IMR-90 (cell line): ENCODE results near the gene TBC1D23. TPM values are rescaled to one million over a fixed set of nuclear protein-coding genes. Genes with fewer than 3 reads are reported as not detected.

ENCODE experiments used
- ATAC-seq: fragments of 200-7000 bp; cut with Tn5 transposase; 2 replicates; pipeline ENCODE4 v1.9.1; 2020; ENCODE audit warnings: low read depth, mild to moderate bottlenecking, moderate library complexity
- BruUV-seq: library from RNA; stranded (reverse); fragments of 400-500 nt; replicated peaks from 2 replicates; lab custom pipeline; 2021; lab: Mats Ljungman, UMichigan
- CTCF ChIA-PET: fragments of 300-600 bp; formaldehyde crosslinking; extraction: SDS; loops from one replicate; lab custom pipeline; 2021; ENCODE audit warnings: antibody characterized with exemption; lab: Yijun Ruan, JAX
- POLR2A ChIA-PET: fragments of 300-600 bp; sonication (Branson Sonifier 250); formaldehyde crosslinking; loops from one replicate; lab custom pipeline; 2022; ENCODE audit warnings: antibody characterized with exemption; ENCODE audit not compliant: unreplicated experiment; lab: Charles Lee
- DNase-seq: peaks from one replicate; pipeline ENCODE4 v3.0.0; 2013
- H2AFZ ChIP-seq: replicated peaks from 2 replicates; pipeline ENCODE3; 2013; ENCODE audit warnings: low read length, mild to moderate bottlenecking; ENCODE audit not compliant: poor library complexity
- H2AK5ac ChIP-seq: 2 replicates; pipeline ENCODE4 v1.6.1; 2013; ENCODE audit warnings: low read depth, low read length, inconsistent platforms
- H2AK9ac ChIP-seq: replicated peaks from 2 replicates; pipeline ENCODE3; 2013; ENCODE audit warnings: mild to moderate bottlenecking, low read depth, low read length, moderate library complexity; ENCODE audit not compliant: poor library complexity
- H2BK120ac ChIP-seq: 2 replicates; pipeline ENCODE4 v1.6.1; 2013; ENCODE audit warnings: low read depth, low read length, inconsistent platforms
- H2BK15ac ChIP-seq: 3 replicates; pipeline ENCODE4 v1.6.1; 2013; ENCODE audit warnings: low read depth, low read length, inconsistent platforms
- H2BK20ac ChIP-seq: 2 replicates; pipeline ENCODE4 v1.6.1; 2013; ENCODE audit warnings: low read depth, mild to moderate bottlenecking, inconsistent platforms, low read length, moderate library complexity
- H2BK5ac ChIP-seq: 2 replicates; pipeline ENCODE4 v1.6.1; 2013; ENCODE audit warnings: mild to moderate bottlenecking, low read depth, low read length, inconsistent platforms; ENCODE audit not compliant: poor library complexity, severe bottlenecking
- H3K14ac ChIP-seq: replicated peaks from 2 replicates; pipeline ENCODE4 v1.6.1; 2013; ENCODE audit warnings: low read depth, low read length, inconsistent platforms
- H3K18ac ChIP-seq: 2 replicates; pipeline ENCODE4 v1.6.1; 2013; ENCODE audit warnings: low read depth, low read length, control low read depth
- H3K23ac ChIP-seq: 2 replicates; pipeline ENCODE4 v1.6.1; 2013; ENCODE audit warnings: low read depth, low read length, inconsistent platforms
- H3K27ac ChIP-seq: 2 replicates; pipeline ENCODE4 v1.5.1; 2013; ENCODE audit warnings: mild to moderate bottlenecking, control low read depth, low read length; ENCODE audit not compliant: insufficient read depth
- H3K27me3 ChIP-seq: 2 replicates; pipeline ENCODE4 v1.6.1; 2013; ENCODE audit warnings: low read length; ENCODE audit not compliant: control insufficient read depth, insufficient read depth
- H3K36me3 ChIP-seq: 2 replicates; pipeline ENCODE4 v1.6.1; 2013; ENCODE audit warnings: low read length, mixed read lengths; ENCODE audit not compliant: control insufficient read depth, insufficient read depth
- H3K4ac ChIP-seq: 2 replicates; pipeline ENCODE4 v1.6.1; 2013; ENCODE audit warnings: low read depth, low read length, inconsistent platforms
- H3K4me1 ChIP-seq: 2 replicates; pipeline ENCODE4 v1.6.1; 2013; ENCODE audit warnings: low read length, mixed read lengths; ENCODE audit not compliant: control insufficient read depth, insufficient read depth
- H3K4me2 ChIP-seq: 2 replicates; pipeline ENCODE4 v1.6.1; 2013; ENCODE audit warnings: low read depth, mild to moderate bottlenecking, control low read depth, low read length, moderate library complexity
- H3K4me3 ChIP-seq: 2 replicates; pipeline ENCODE4 v1.5.1; 2013; ENCODE audit warnings: low read depth, mild to moderate bottlenecking, control low read depth, low read length, moderate library complexity; ENCODE audit not compliant: insufficient read depth
- H3K56ac ChIP-seq: 2 replicates; pipeline ENCODE4 v1.6.1; 2013; ENCODE audit warnings: low read length, inconsistent platforms; ENCODE audit not compliant: insufficient read depth; ENCODE audit errors: extremely low read depth
- H3K79me1 ChIP-seq, 2 experiments: 2 replicates each; pipeline ENCODE4 v1.6.1; 2013; ENCODE audit warnings: low read length in 2 of 2, inconsistent platforms in 1 of 2, low read depth in 1 of 2
- H3K9ac ChIP-seq: 2 replicates; pipeline ENCODE4 v1.6.1; 2013; ENCODE audit warnings: low read depth, low read length, control low read depth
- H3K9me1 ChIP-seq: 2 replicates; pipeline ENCODE4 v1.6.1; 2013; ENCODE audit warnings: low read length, inconsistent platforms; ENCODE audit not compliant: insufficient read depth
- H3K9me3 ChIP-seq: 2 replicates; pipeline ENCODE4 v1.6.1; 2013; ENCODE audit warnings: low read length; ENCODE audit not compliant: control insufficient read depth, insufficient read depth
- H4K20me1 ChIP-seq: 2 replicates; pipeline ENCODE4 v1.6.1; 2013; ENCODE audit warnings: low read length, inconsistent platforms; ENCODE audit not compliant: insufficient read depth
- H4K5ac ChIP-seq: 2 replicates; pipeline ENCODE4 v1.6.1; 2013; ENCODE audit warnings: mild to moderate bottlenecking, low read depth, low read length, control low read depth
- H4K8ac ChIP-seq, 2 experiments: 2 replicates each; pipeline ENCODE4 v1.6.1; 2013; ENCODE audit warnings: low read depth in 2 of 2, low read length in 2 of 2, control low read depth in 1 of 2, inconsistent platforms in 1 of 2
- H4K91ac ChIP-seq: 2 replicates; pipeline ENCODE4 v1.6.1; 2013; ENCODE audit warnings: low read depth, low read length, inconsistent platforms; ENCODE audit not compliant: insufficient read depth
- BHLHE40 ChIP-seq: fragments of 150-350 bp; IDR thresholded peaks from 2 replicates; pipeline ENCODE4 v1.6.1; 2016; ENCODE audit warnings: mild to moderate bottlenecking, low read depth, low read length
- CEBPB ChIP-seq: IDR thresholded peaks from 2 replicates; pipeline ENCODE4 v1.6.1; 2012; ENCODE audit warnings: low read depth, low read length, improper control_type of control experiment
- CHD1 ChIP-seq: IDR thresholded peaks from 2 replicates; pipeline ENCODE4 v1.6.1; 2012; ENCODE audit warnings: low read depth, low read length, improper control_type of control experiment
- CTCF ChIP-seq: conservative IDR thresholded peaks from 2 replicates; pipeline ENCODE4 v1.5.1; 2012; ENCODE audit warnings: mild to moderate bottlenecking, low read depth, low read length, improper control_type of control experiment
- FOS ChIP-seq: fragments of 150-350 bp; IDR thresholded peaks from 2 replicates; pipeline ENCODE4 v1.6.1; 2016; ENCODE audit warnings: low read depth, low read length
- MAFK ChIP-seq: IDR thresholded peaks from 2 replicates; pipeline ENCODE4 v1.6.1; 2012; ENCODE audit warnings: low read depth, low read length, improper control_type of control experiment
- MAZ ChIP-seq: IDR thresholded peaks from 2 replicates; pipeline ENCODE4 v1.6.1; 2012; ENCODE audit warnings: low read depth, mild to moderate bottlenecking, low read length, improper control_type of control experiment, moderate library complexity, borderline replicate concordance
- MXI1 ChIP-seq: IDR thresholded peaks from 2 replicates; pipeline ENCODE4 v1.6.1; 2012; ENCODE audit warnings: low read depth, mild to moderate bottlenecking, low read length, moderate library complexity, borderline replicate concordance
- NFE2L2 ChIP-seq: fragments of 150-350 bp; IDR thresholded peaks from 2 replicates; pipeline ENCODE4 v1.6.1; 2016; ENCODE audit warnings: low read depth, mild to moderate bottlenecking, low read length
- POLR2A ChIP-seq: IDR thresholded peaks from 2 replicates; pipeline ENCODE4 v1.6.1; 2012; ENCODE audit warnings: mild to moderate bottlenecking, low read depth, low read length
- RAD21 ChIP-seq: IDR thresholded peaks from 2 replicates; pipeline ENCODE4 v1.6.1; 2012; ENCODE audit warnings: low read length, improper control_type of control experiment
- RFX5 ChIP-seq: IDR thresholded peaks from 2 replicates; pipeline ENCODE4 v1.8.0; 2012; ENCODE audit warnings: low read depth, mild to moderate bottlenecking, low read length, moderate library complexity
- SMC3 ChIP-seq: fragments of 150-350 bp; IDR thresholded peaks from 2 replicates; pipeline ENCODE4 v1.6.1; 2016; ENCODE audit warnings: low read depth, mild to moderate bottlenecking, antibody characterized with exemption, low read length, moderate library complexity
- USF2 ChIP-seq: fragments of 150-350 bp; IDR thresholded peaks from 2 replicates; pipeline ENCODE4 v1.6.1; 2017; ENCODE audit warnings: mild to moderate bottlenecking, antibody characterized with exemption, low read length, low read depth
- WGBS, 2 experiments: methylation state at CpG; one replicate each; pipeline versions ENCODE4 v1.1.5 to v1.1.7; 2013; ENCODE audit warnings: missing lambda C conversion rate in 2 of 2; ENCODE audit not compliant: insufficient read length in 1 of 2; ENCODE audit errors: extremely low coverage in 2 of 2; 5-methylcytosine and 5-hydroxymethylcytosine counted together
- dilution Hi-C: fragments of 300-500 bp; cut with HindIII; formaldehyde crosslinking; loops from one replicate; pipeline ENCODE4 v1.14.3; 2018; ENCODE audit warnings: low sequenced_read_pairs; ENCODE audit not compliant: unreplicated experiment
- in situ Hi-C: fragments of 300-500 bp; cut with MboI; formaldehyde crosslinking; loops from 3 replicates; pipeline ENCODE4 v1.14.3; 2019; ENCODE audit warnings: low sequenced_read_pairs, inconsistent platforms, mixed read lengths
- intact Hi-C: fragments of 100-400 bp; cut with micrococcal nuclease; formaldehyde crosslinking; loops from 2 replicates; pipeline ENCODE4 v1.10.0; 2022
- polyA plus RNA-seq, 3 experiments: library from polyadenylated mRNA; depleted of rRNA; stranded (reverse); fragments of >200 nt; gene quantifications; 2 replicates each; pipeline ENCODE4 v1.2.3, GENCODE V29; 2012; ENCODE audit warnings: low replicate concordance in 1 of 3
- total RNA-seq: library from RNA; depleted of rRNA; stranded (reverse); fragments of >200 nt; gene quantifications from 2 replicates; pipeline ENCODE4 v1.2.3, GENCODE V29; 2012
- TF ChIP-seq, protein P1 (sequence below): fragments of 150-350 bp; IDR thresholded peaks from 2 replicates; pipeline ENCODE4 v1.6.1; 2016; ENCODE audit warnings: low read depth, mild to moderate bottlenecking, low read length, moderate library complexity, borderline replicate concordance

TBC1D23 gene
- total and polyA plus RNA-seq, 2 of the 4 experiments (the other 2 are of a cell fraction): 21.2 to 67.0 TPM

- BruUV-seq: no TSS peak
- in situ Hi-C loops: no loop called here
- H3K14ac ChIP-seq: no peak overlapping the region
- H3K18ac ChIP-seq: no peak overlapping the region
- H4K5ac ChIP-seq: no peak overlapping the region
- peaks cover 2% of the 10 kb centered on the region; the same call in 1 of the 2 replicates for H3K4me1 ChIP-seq
- H3K56ac ChIP-seq: no peak overlapping the region
- peaks cover 37% of the 10 kb centered on the region for H3K36me3 ChIP-seq
- H3K23ac ChIP-seq: no peak overlapping the region
- H4K20me1 ChIP-seq: no peaks in the 10 kb centered on the region
- no peaks in the 10 kb centered on the region for H3K9me3 ChIP-seq
- H3K4me3 ChIP-seq: no peak overlapping the region
- ATAC-seq (peak; percentile 37), DNase-seq (peak; percentile 37)
- POLR2A ChIA-PET: no interaction called here
- no peak overlapping the region for H2BK20ac ChIP-seq
- no CpG with 5 or more reads among the region's 2 CpGs for WGBS, 2 experiments
- H3K4ac ChIP-seq: no peak overlapping the region
- CTCF ChIA-PET: no interaction called here
- no peak overlapping the region for H2BK15ac ChIP-seq
- no peak overlapping the region for H2AK9ac ChIP-seq
- H4K8ac ChIP-seq: no peak overlapping the region
- H2AFZ ChIP-seq: no peak overlapping the region
- no peak overlapping the region for H2AK5ac ChIP-seq
- H3K27me3 ChIP-seq: no peaks in the 10 kb centered on the region
- no peak overlapping the region for H3K27ac ChIP-seq
- H3K79me1 ChIP-seq: peaks cover 6 to 50% of the 10 kb centered on the region in 2 experiments; a peak in 3 of 4 replicates
- no peak for TF ChIP-seq CEBPB
- TF ChIP-seq MAFK: no peak
- TF ChIP-seq MXI1: no peak
- TF ChIP-seq MAZ: no peak
- TF ChIP-seq RAD21: no peak
- TF ChIP-seq, protein P1, sequence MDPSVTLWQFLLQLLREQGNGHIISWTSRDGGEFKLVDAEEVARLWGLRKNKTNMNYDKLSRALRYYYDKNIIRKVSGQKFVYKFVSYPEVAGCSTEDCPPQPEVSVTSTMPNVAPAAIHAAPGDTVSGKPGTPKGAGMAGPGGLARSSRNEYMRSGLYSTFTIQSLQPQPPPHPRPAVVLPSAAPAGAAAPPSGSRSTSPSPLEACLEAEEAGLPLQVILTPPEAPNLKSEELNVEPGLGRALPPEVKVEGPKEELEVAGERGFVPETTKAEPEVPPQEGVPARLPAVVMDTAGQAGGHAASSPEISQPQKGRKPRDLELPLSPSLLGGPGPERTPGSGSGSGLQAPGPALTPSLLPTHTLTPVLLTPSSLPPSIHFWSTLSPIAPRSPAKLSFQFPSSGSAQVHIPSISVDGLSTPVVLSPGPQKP: no peak
- no peak for TF ChIP-seq RFX5
- TF ChIP-seq FOS: no peak
- no peak for TF ChIP-seq BHLHE40
- no peak for TF ChIP-seq CHD1
- no peak for TF ChIP-seq USF2
- TF ChIP-seq NFE2L2: no peak
- no peak for TF ChIP-seq CTCF
- TF ChIP-seq SMC3: no peak
- no peak for TF ChIP-seq POLR2A
- H4K91ac ChIP-seq: no peak overlapping the region
- H2BK120ac ChIP-seq: no peak overlapping the region
- H3K9ac ChIP-seq: no peak overlapping the region
- no peak overlapping the region for H2BK5ac ChIP-seq
- no peak overlapping the region for H3K4me2 ChIP-seq
- intact Hi-C loops: no loop called here
- dilution Hi-C loops: no loop called here
- no peaks in the 10 kb centered on the region for H3K9me1 ChIP-seq
Measured at GRCh38 chr3:100289339-100289738, 28.5 kb downstream of the TBC1D23 start.
